K562 (cell line): ENCODE data around the gene ZBTB26. TPM values are rescaled to one million over a fixed set of nuclear protein-coding genes. Genes with fewer than 3 reads are reported as not detected.

Experiments used
- AFF1 ChIP-seq, 2 experiments: fragments of 450-650 bp; IDR thresholded peaks; 2 replicates each; pipeline ENCODE4 v1.6.1; 2018; ENCODE audit warnings: mild to moderate bottlenecking in 2 of 2, low read depth in 1 of 2; ENCODE audit not compliant: partially characterized antibody in 2 of 2
- ARID1B ChIP-seq: fragments of 450-650 bp; IDR thresholded peaks from 2 replicates; pipeline ENCODE4 v1.6.1; 2016; ENCODE audit warnings: antibody characterized with exemption, mild to moderate bottlenecking, inconsistent platforms
- BDP1 ChIP-seq: IDR thresholded peaks from 3 replicates; pipeline ENCODE4 v1.6.1; 2011; ENCODE audit not compliant: insufficient read length, insufficient read depth
- BHLHE40 ChIP-seq: IDR thresholded peaks from 2 replicates; pipeline ENCODE4 v1.6.1; 2011; ENCODE audit warnings: low read length, improper control_type of control experiment
- CSDE1 ChIP-seq, 2 experiments: fragments of 450-650 bp; IDR thresholded peaks; 2 replicates each; pipeline ENCODE4 v1.6.1; 2016; ENCODE audit warnings: mild to moderate bottlenecking in 1 of 2
- ELF2 ChIP-seq: fragments of 250-450 bp; sonication (Bioruptor Pico); IDR thresholded peaks from 2 replicates; pipeline ENCODE4 v1.5.0; 2021; ENCODE audit warnings: mild to moderate bottlenecking
- KDM4B ChIP-seq, 2 experiments: fragments of 450-650 bp in 1 of 2; sonication (generic) in 1 of 2; IDR thresholded peaks; 2 replicates each; pipeline ENCODE4 v1.6.1; 2016 to 2017; ENCODE audit warnings: borderline replicate concordance in 2 of 2, antibody characterized with exemption in 1 of 2, low read depth in 1 of 2, mild to moderate bottlenecking in 1 of 2
- NFRKB ChIP-seq: fragments of 450-650 bp; IDR thresholded peaks from 2 replicates; pipeline ENCODE4 v1.6.1; 2016; ENCODE audit warnings: low read depth
- PRMT5 ChIP-seq: sonication (generic); formaldehyde crosslinking; IDR thresholded peaks from 2 replicates; pipeline ENCODE4 v1.5.0; 2020; ENCODE audit warnings: missing genetic modification reagents
- SIN3A ChIP-seq, 2 experiments: fragments of 150-350 bp in 1 of 2; IDR thresholded peaks; 2 replicates each; pipeline ENCODE4 v1.6.1; 2011 to 2016; ENCODE audit warnings: borderline replicate concordance in 2 of 2, low read depth in 2 of 2, low read length in 2 of 2, mild to moderate bottlenecking in 2 of 2, moderate library complexity in 2 of 2; ENCODE audit not compliant: control insufficient read depth in 1 of 2
- SMARCB1 ChIP-seq: IDR thresholded peaks from 2 replicates; pipeline ENCODE4 v1.6.1; 2011; ENCODE audit warnings: improper control_type of control experiment, low read depth; ENCODE audit not compliant: insufficient read length
- SNRNP70 ChIP-seq: fragments of 200-400 bp; formaldehyde crosslinking; optimal IDR thresholded peaks from 2 replicates; pipeline ENCODE3; 2017; ENCODE audit warnings: low read depth, low read length
- SRSF1 ChIP-seq: fragments of 200-400 bp; formaldehyde crosslinking; IDR thresholded peaks from 2 replicates; pipeline ENCODE4 v1.6.1; 2017; ENCODE audit warnings: mild to moderate bottlenecking, low read depth, low read length, moderate library complexity
- ZNF165 ChIP-seq: fragments of 250-450 bp; sonication (Bioruptor Pico); IDR thresholded peaks from 2 replicates; pipeline ENCODE4 v1.4.0; 2020; ENCODE audit warnings: borderline replicate concordance
- ZNF239 ChIP-seq: fragments of 250-450 bp; sonication (Bioruptor Pico); IDR thresholded peaks from 2 replicates; pipeline ENCODE4 v1.4.0; 2020; ENCODE audit warnings: mild to moderate bottlenecking
- ZNF551 ChIP-seq: fragments of 250-450 bp; sonication (Bioruptor Pico); IDR thresholded peaks from 2 replicates; pipeline ENCODE4 v1.5.0; 2021; ENCODE audit warnings: mild to moderate bottlenecking, moderate library complexity
- polyA plus RNA-seq, 8 experiments: library from polyadenylated mRNA; depleted of rRNA in 4 of 8; stranded (reverse) in 5 of 8; unstranded in 3 of 8; fragments of >200 nt; fragmentation: Nextera tagmentation in 2 of 8; fragmentation: Illumina TruSeq in 1 of 8; extraction: Ambion mirVana in 2 of 8; extraction: Trizol in 1 of 8; gene quantifications; 2 replicates each; pipeline versions ENCODE4 v1.2.1 to v1.2.3, GENCODE V29; 2011 to 2014; ENCODE audit warnings: inconsistent platforms in 1 of 8, missing spikeins in 1 of 8
- total RNA-seq, 7 experiments: library from RNA; depleted of rRNA in 6 of 7; stranded (reverse); fragments of >200 nt in 6 of 7; fragmentation: Illumina TruSeq in 2 of 7; extraction: Trizol in 2 of 7; gene quantifications; 2 replicates each; pipeline versions ENCODE4 v1.2.1 to v1.2.3, GENCODE V29; 2011 to 2021; ENCODE audit warnings: low replicate concordance in 1 of 7
- TF ChIP-seq, protein P1 (sequence below): fragments of 450-650 bp; IDR thresholded peaks from 2 replicates; pipeline ENCODE4 v1.6.1; 2016; ENCODE audit warnings: borderline replicate concordance
- TF ChIP-seq, protein P2 (sequence below): sonication (generic); IDR thresholded peaks from 2 replicates; pipeline ENCODE4 v1.6.1; 2016

The ZBTB26 gene
- total and polyA plus RNA-seq, 9 of the 15 experiments (the other 6 are each of a cell fraction or from before 2014, with no cell fraction given): 2.4 to 20.7 (median 5.0) TPM

DNA sequence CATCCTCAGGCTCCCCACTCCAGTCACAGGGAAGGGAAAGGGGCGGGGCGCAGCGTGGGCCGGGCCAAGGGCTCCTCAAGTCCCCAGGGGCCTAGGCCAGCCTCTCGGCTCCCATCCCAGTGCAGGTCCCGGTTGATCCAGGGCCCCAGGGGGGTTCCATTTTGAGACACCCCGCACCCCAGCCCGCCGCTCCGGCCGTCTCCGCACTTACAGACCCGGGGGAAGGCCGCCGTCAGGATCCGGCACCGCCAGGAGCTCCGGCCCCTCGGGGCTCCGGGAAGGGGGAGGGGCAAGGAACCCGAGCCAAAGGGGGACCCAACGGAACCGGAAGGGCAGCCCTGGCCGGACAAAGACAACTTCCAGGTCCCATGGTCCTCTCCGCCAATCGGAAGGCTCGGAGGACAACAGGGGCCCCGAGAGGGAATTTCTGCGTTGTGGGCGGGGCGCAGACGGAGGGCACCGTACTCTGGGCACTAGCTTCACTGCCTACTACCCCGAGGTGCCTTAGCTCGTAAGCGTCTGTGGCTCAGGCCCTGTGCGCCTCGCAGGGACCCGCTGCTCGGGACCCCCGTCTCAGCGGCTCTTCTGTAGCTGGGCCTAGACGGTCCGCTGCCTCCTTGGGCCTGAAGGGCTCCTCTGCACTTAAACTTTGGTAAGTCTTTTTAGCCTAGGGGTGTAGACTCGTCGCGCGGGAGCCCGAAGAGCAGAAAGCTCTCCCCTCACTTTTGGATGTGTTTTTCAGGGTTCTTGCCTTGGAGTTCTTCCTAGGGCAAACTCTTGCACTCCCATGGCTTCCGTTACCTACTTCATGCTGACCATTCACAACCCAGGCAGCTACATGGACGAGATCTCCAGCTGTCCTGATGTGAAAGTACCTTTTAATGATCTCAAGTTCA is at the start of gene ZBTB26 (continued):
- peak in 1 of 2 experiments; percentile 18 for TF ChIP-seq AFF1 (IDR thresholded peaks at IDR 0.05; ENCODE audit: low read depth in 1 of 2, partially characterized antibody in 2 of 2)
- TF ChIP-seq BDP1: no peak
- no peak for TF ChIP-seq SRSF1
- TF ChIP-seq CSDE1 (IDR thresholded peaks at IDR 0.05): no peak
- TF ChIP-seq ZNF165: no peak
- no peak for TF ChIP-seq ZNF239 (CRISPR knock-in tag)
- TF ChIP-seq KDM4B (IDR thresholded peaks at IDR 0.05; ENCODE audit: borderline replicate concordance in 2 of 2, low read depth in 1 of 2): peak in 1 of 2 experiments; percentile 91; a peak in 1 of 4 replicates
- no peak for TF ChIP-seq SMARCB1
- TF ChIP-seq, protein P1, sequence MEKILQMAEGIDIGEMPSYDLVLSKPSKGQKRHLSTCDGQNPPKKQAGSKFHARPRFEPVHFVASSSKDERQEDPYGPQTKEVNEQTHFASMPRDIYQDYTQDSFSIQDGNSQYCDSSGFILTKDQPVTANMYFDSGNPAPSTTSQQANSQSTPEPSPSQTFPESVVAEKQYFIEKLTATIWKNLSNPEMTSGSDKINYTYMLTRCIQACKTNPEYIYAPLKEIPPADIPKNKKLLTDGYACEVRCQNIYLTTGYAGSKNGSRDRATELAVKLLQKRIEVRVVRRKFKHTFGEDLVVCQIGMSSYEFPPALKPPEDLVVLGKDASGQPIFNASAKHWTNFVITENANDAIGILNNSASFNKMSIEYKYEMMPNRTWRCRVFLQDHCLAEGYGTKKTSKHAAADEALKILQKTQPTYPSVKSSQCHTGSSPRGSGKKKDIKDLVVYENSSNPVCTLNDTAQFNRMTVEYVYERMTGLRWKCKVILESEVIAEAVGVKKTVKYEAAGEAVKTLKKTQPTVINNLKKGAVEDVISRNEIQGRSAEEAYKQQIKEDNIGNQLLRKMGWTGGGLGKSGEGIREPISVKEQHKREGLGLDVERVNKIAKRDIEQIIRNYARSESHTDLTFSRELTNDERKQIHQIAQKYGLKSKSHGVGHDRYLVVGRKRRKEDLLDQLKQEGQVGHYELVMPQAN: peak; percentile 25
- no peak for TF ChIP-seq ARID1B
- no peak for TF ChIP-seq BHLHE40
- TF ChIP-seq SNRNP70: no peak
- TF ChIP-seq SIN3A (IDR thresholded peaks at IDR 0.05; ENCODE audit: borderline replicate concordance in 2 of 2, control insufficient read depth in 1 of 2, low read depth in 2 of 2, low read length in 2 of 2): peak in 1 of 2 experiments; percentile 27; a peak in 1 of 4 replicates
- TF ChIP-seq NFRKB: no peak
- no peak for TF ChIP-seq ZNF551 (CRISPR knock-in tag)
- TF ChIP-seq ELF2: no peak
- TF ChIP-seq, protein P2, sequence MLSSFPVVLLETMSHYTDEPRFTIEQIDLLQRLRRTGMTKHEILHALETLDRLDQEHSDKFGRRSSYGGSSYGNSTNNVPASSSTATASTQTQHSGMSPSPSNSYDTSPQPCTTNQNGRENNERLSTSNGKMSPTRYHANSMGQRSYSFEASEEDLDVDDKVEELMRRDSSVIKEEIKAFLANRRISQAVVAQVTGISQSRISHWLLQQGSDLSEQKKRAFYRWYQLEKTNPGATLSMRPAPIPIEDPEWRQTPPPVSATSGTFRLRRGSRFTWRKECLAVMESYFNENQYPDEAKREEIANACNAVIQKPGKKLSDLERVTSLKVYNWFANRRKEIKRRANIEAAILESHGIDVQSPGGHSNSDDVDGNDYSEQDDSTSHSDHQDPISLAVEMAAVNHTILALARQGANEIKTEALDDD: no peak
- TF ChIP-seq PRMT5: no peak; the same call in none of the 2 replicates
